Keratinocyte (primary cell): ENCODE results near the gene CUEDC2. TPM values are rescaled to one million over a fixed set of nuclear protein-coding genes. Genes with fewer than 3 reads are reported as not detected.
A peak's percentile ranks its signal among the peaks of the same experiment; 100 is the strongest.

Source experiments
- DNase-seq: peaks from one replicate; pipeline ENCODE4 v3.0.0-alpha.2; 2011; ENCODE audit warnings: low read depth, missing footprints, low spot score
- FAIRE-seq: peaks from 2 replicates; lab custom pipeline; 2011; peaks lifted over from hg19 to GRCh38; lab: Jason Lieb, UNC
- H2AFZ ChIP-seq: 2 replicates; pipeline ENCODE4 v1.6.0; 2012; ENCODE audit warnings: low read length, control low read depth, inconsistent platforms; ENCODE audit not compliant: control insufficient read depth
- H3K27ac ChIP-seq: 2 replicates; pipeline ENCODE4 v1.5.1; 2011; ENCODE audit warnings: low read length; ENCODE audit not compliant: control insufficient read depth, insufficient read depth
- H3K27me3 ChIP-seq: 3 replicates; pipeline ENCODE4 v1.6.0; 2011; ENCODE audit warnings: low read length; ENCODE audit not compliant: control insufficient read depth, insufficient read depth; ENCODE audit errors: extremely low read depth
- H3K36me3 ChIP-seq, 2 experiments: 2 replicates in 1 of 2; 3 replicates in 1 of 2; pipeline ENCODE4 v1.5.1; 2011; ENCODE audit warnings: low read length in 2 of 2, mild to moderate bottlenecking in 1 of 2; ENCODE audit not compliant: control insufficient read depth in 2 of 2, insufficient read depth in 2 of 2; ENCODE audit errors: extremely low read depth in 1 of 2
- H3K4me1 ChIP-seq: 3 replicates; pipeline ENCODE4 v1.5.1; 2011; ENCODE audit warnings: low read length; ENCODE audit not compliant: control insufficient read depth, insufficient read depth; ENCODE audit errors: extremely low read depth
- H3K4me2 ChIP-seq: 3 replicates; pipeline ENCODE4 v1.6.0; 2011; ENCODE audit warnings: low read depth, low read length; ENCODE audit not compliant: control insufficient read depth, insufficient read depth; ENCODE audit errors: extremely low read depth
- H3K4me3 ChIP-seq, 3 experiments: fragments of 200-600 bp in 1 of 3; sonication (generic) in 1 of 3; 2 replicates in 2 of 3; 3 replicates in 1 of 3; pipeline ENCODE4 v1.5.1; 2011 to 2016; ENCODE audit warnings: low read length in 3 of 3, mild to moderate bottlenecking in 3 of 3, control low read depth in 2 of 3, inconsistent platforms in 1 of 3, low read depth in 1 of 3, mixed read lengths in 1 of 3, mixed run types in 1 of 3, moderate library complexity in 1 of 3; ENCODE audit not compliant: control insufficient read depth in 2 of 3, insufficient read depth in 2 of 3; ENCODE audit errors: extremely low read depth in 1 of 3
- H3K79me2 ChIP-seq: 2 replicates; pipeline ENCODE4 v1.6.0; 2012; ENCODE audit warnings: low read length; ENCODE audit not compliant: control insufficient read depth, insufficient read depth
- H3K9ac ChIP-seq: 3 replicates; pipeline ENCODE4 v1.6.0; 2011; ENCODE audit warnings: low read length; ENCODE audit not compliant: control insufficient read depth, insufficient read depth; ENCODE audit errors: extremely low read depth
- H3K9me1 ChIP-seq: 3 replicates; pipeline ENCODE4 v1.6.0; 2011; ENCODE audit warnings: low read length; ENCODE audit not compliant: control insufficient read depth, insufficient read depth; ENCODE audit errors: extremely low read depth
- H3K9me3 ChIP-seq: 2 replicates; pipeline ENCODE4 v1.5.1; 2012; ENCODE audit warnings: low read depth, low read length; ENCODE audit not compliant: control insufficient read depth
- H4K20me1 ChIP-seq: 3 replicates; pipeline ENCODE4 v1.6.0; 2011; ENCODE audit warnings: low read length; ENCODE audit not compliant: control insufficient read depth, insufficient read depth; ENCODE audit errors: extremely low read depth
- EZH2 ChIP-seq: IDR thresholded peaks from one replicate; pipeline ENCODE4 v1.6.1; 2012; ENCODE audit warnings: inconsistent platforms, mild to moderate bottlenecking, low read length, moderate library complexity
- dilution Hi-C: fragments of 300-500 bp; cut with MboI; formaldehyde crosslinking; loops from one replicate; pipeline ENCODE4 v1.7.0; 2020; ENCODE audit warnings: low sequenced_read_pairs; ENCODE audit not compliant: extremely low pct_ligation_motif_present
- polyA plus RNA-seq, 5 experiments: library from polyadenylated mRNA; depleted of rRNA in 3 of 5; stranded (reverse) in 3 of 5; stranded (forward) in 1 of 5; unstranded in 1 of 5; fragments of >200 nt; gene quantifications; 1 replicate in 1 of 5; 2 replicates in 3 of 5; 3 replicates in 1 of 5; pipeline versions ENCODE4 v1.2.1 to v1.2.3, GENCODE V29; 2011 to 2012; ENCODE audit warnings: missing spikeins in 2 of 5, low read depth in 1 of 5, low replicate concordance in 1 of 5
- TF ChIP-seq, protein P1 (sequence below), 3 experiments: IDR thresholded peaks in 1 of 3; conservative IDR thresholded peaks in 1 of 3; optimal IDR thresholded peaks in 1 of 3; 2 replicates in 2 of 3; 3 replicates in 1 of 3; pipeline versions ENCODE3 to v1.5.1; 2011; ENCODE audit warnings: low read length in 3 of 3, mild to moderate bottlenecking in 3 of 3, moderate library complexity in 2 of 3, control low read depth in 1 of 3, inconsistent platforms in 1 of 3; ENCODE audit not compliant: insufficient read depth in 2 of 3; ENCODE audit errors: extremely low read depth in 1 of 3

The CUEDC2 gene
- polyA plus RNA-seq, 1 donor (not counting 4 experiments of a cell fraction or from before 2014, with no cell fraction given): 46.6 TPM

DNA sequence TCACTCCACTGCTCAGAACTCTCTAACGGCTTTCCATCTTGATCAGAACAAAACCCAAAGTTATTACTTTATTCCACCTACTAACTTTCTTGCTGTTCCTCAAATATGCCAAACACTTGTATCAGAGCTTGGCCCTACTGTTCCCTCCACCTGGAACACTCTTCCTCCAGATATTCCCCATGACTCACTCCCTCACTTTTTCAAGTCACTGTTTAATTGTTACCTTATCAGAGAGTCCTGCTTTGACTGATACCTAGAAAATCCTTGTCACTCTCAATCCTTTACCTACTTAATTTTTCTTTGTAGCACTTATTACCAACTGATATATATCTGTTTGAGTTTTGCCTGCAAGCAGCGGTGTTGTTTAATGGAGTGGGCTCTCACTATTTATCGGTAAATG is 42.5 kb downstream of the CUEDC2 start:
- no peak for FAIRE-seq
- Histone ChIP-seq H4K20me1 (no peaks in the 10 kb centered on the region), H3K79me2 (no peaks in the 10 kb centered on the region), H3K9me1 (no peaks in the 10 kb centered on the region), H3K4me2 (no peak overlapping the region), H3K4me1 (peaks cover 6% of the 10 kb centered on the region), H3K27me3 (no peaks in the 10 kb centered on the region), H3K9ac (no peak overlapping the region), H2AFZ (no peak overlapping the region), H3K4me3 (no peak overlapping the region), H3K27ac (no peak overlapping the region), H3K36me3 (no peaks in the 10 kb centered on the region), H3K9me3 (no peaks in the 10 kb centered on the region)
- TF ChIP-seq EZH2: no peak
- TF ChIP-seq, protein P1, sequence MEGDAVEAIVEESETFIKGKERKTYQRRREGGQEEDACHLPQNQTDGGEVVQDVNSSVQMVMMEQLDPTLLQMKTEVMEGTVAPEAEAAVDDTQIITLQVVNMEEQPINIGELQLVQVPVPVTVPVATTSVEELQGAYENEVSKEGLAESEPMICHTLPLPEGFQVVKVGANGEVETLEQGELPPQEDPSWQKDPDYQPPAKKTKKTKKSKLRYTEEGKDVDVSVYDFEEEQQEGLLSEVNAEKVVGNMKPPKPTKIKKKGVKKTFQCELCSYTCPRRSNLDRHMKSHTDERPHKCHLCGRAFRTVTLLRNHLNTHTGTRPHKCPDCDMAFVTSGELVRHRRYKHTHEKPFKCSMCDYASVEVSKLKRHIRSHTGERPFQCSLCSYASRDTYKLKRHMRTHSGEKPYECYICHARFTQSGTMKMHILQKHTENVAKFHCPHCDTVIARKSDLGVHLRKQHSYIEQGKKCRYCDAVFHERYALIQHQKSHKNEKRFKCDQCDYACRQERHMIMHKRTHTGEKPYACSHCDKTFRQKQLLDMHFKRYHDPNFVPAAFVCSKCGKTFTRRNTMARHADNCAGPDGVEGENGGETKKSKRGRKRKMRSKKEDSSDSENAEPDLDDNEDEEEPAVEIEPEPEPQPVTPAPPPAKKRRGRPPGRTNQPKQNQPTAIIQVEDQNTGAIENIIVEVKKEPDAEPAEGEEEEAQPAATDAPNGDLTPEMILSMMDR (optimal IDR thresholded peaks at IDR 0.05 in 1 of 3, IDR thresholded peaks at IDR 0.05 in 1 of 3, conservative IDR thresholded peaks at IDR 0.05 in 1 of 3; ENCODE audit: extremely low read depth in 1 of 3, insufficient read depth in 2 of 3, low read length in 3 of 3): no peak
- dilution Hi-C loops: no loop called here
- DNase-seq: no peak

DNA sequence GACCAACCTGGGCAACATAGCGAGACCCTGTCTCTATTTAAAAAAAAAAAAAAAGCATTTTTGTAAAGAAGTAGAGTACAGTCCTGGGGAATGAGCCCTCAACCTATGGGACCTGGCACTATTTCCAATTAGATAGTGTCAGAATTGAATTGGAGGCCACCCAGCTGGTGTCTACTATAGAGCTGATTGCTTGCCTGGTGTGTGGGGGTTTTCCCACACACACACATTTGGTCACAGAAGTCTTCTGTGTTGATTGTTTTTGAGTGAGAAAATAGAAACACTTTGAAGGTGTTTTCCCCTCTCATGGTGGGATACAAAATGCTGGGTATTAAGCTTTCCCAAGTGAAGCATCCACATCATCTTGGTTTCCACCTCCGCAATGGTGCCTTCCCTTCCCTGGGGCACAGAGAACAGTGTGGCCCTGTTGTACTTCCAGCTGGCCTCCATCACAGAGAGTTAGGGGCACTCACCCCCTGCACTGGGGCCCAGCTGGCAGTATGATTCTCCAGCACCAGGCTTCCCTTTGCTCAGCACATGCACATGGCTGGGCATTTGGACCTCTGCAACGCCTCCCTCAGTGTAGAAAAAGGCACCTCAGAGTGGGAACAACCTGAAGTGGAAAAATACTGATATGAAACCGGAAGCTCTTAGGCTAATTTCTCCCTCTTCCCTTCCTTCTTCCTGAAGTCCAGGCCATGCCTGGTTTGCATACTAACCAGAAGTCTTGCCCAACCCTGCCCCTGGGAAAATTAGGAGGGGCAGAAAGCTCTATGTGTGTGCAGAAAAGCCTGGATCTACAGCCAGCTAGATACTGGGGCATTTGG is 47.6 kb downstream of the CUEDC2 start:
- no peaks in the 10 kb centered on the region for H3K27me3 ChIP-seq
- H3K9ac ChIP-seq: no peak overlapping the region
- no peaks in the 10 kb centered on the region for H3K9me3 ChIP-seq
- H3K36me3 ChIP-seq: peaks cover 11 to 25% of the 10 kb centered on the region in 2 experiments
- no peak overlapping the region for H3K4me3 ChIP-seq
- no peaks in the 10 kb centered on the region for H4K20me1 ChIP-seq
- no peak overlapping the region for H3K4me2 ChIP-seq
- TF ChIP-seq, protein P1 (optimal IDR thresholded peaks at IDR 0.05 in 1 of 3, IDR thresholded peaks at IDR 0.05 in 1 of 3, conservative IDR thresholded peaks at IDR 0.05 in 1 of 3; ENCODE audit: extremely low read depth in 1 of 3, insufficient read depth in 2 of 3, low read length in 3 of 3): no peak
- TF ChIP-seq EZH2: no peak
- DNase-seq: no peak
- no peak overlapping the region for H3K27ac ChIP-seq
- dilution Hi-C loops: no loop called here
- H2AFZ ChIP-seq: no peak overlapping the region
- no peaks in the 10 kb centered on the region for H3K4me1 ChIP-seq
- no peaks in the 10 kb centered on the region for H3K9me1 ChIP-seq
- H3K79me2 ChIP-seq: no peaks in the 10 kb centered on the region
- FAIRE-seq: peak; percentile 13
